A549 treated with CORT108297 at 1 μM for 4 hours (cell line): ENCODE measurements around the gene SENP2. TPM values are rescaled to one million over a fixed set of nuclear protein-coding genes. Genes with fewer than 3 reads are reported as not detected.

Source experiments
- total RNA-seq: library from RNA; stranded (reverse); fragments of 200-300 nt; extraction: Qiagen RNA extraction; gene quantifications from 5 replicates; pipeline ENCODE4 v1.2.3, GENCODE V29; 2022

SENP2 gene
- 14.4 to 26.6 TPM (median 17.2 TPM) in 5 replicates for total RNA-seq

GRCh38 chr3:185585859-185586685 lies at the start of gene SENP2:
Gene SENP2, plus strand, starts transcription at chr3:185586295. Its CDS starts 119 bp downstream, at chr3:185586414.

GRCh38 chr3:185552358-185552877 lies 33.7 kb upstream of the SENP2 start, which contains the start of gene LIPH:
Gene LIPH, minus strand, starts transcription at chr3:185552588. Its CDS starts 117 bp downstream, at chr3:185552471.

Other genes starting within 250 kb of the SENP2 start
- 12.5 to 17.6 TPM (median 13.7 TPM) in 5 replicates for gene MAP3K13, start 223.2 kb upstream of the SENP2 start, total RNA-seq
- 19.9 to 21.4 TPM (median 20.3 TPM) in 5 replicates for gene TMEM41A, start 87.3 kb upstream of the SENP2 start, total RNA-seq
- gene LIPH, start 33.7 kb upstream of the SENP2 start, total RNA-seq = 6.2 to 7.0 TPM (median 6.8 TPM) in 5 replicates
- 8.6 to 11.4 TPM (median 11.2 TPM) in 5 replicates for gene IGF2BP2, start 238.7 kb downstream of the SENP2 start, total RNA-seq